Activated T-cell treated with anti-CD3 and anti-CD28 coated beads, Interleukin-2, amount 50 U/mL, for 4 hours (primary cell): ENCODE results near the gene DIS3L2. TPM values are rescaled to one million over a fixed set of nuclear protein-coding genes. Genes with fewer than 3 reads are reported as not detected.
"Not testable (repeated sequence)": the region's sequence is repeated elsewhere in the genome, so short reads cannot be mapped to it uniquely, and the experiment has no call there.

Experiments used
- ATAC-seq, 2 donors: fragments of 200-7000 bp; cut with Tn5 transposase; one replicate each; pipeline ENCODE4 v1.10.0; 2021
- DNase-seq: peaks from one replicate; pipeline ENCODE4 v3.0.0-alpha.2; 2020
- H3K27me3 Mint-ChIP-seq: one replicate; pipeline ENCODE4 v1.8.0; 2021; ENCODE audit warnings: low read depth, mixed read lengths
- H3K36me3 Mint-ChIP-seq: one replicate; pipeline ENCODE4 v1.8.0; 2022; ENCODE audit warnings: mixed read lengths; ENCODE audit not compliant: insufficient read depth
- H3K4me1 Mint-ChIP-seq: one replicate; pipeline ENCODE4 v1.8.0; 2021; ENCODE audit warnings: low read depth, mixed read lengths
- H3K4me3 Mint-ChIP-seq: one replicate; pipeline ENCODE4 v1.8.0; 2021; ENCODE audit warnings: mild to moderate bottlenecking, moderate library complexity, mixed read lengths
- H3K9me3 Mint-ChIP-seq: one replicate; pipeline ENCODE4 v1.8.0; 2021; ENCODE audit warnings: mixed read lengths
- total RNA-seq, 3 donors: library from RNA; stranded (reverse); gene quantifications; one replicate each; pipeline ENCODE4 v1.2.1, GENCODE V29; 2021

The DIS3L2 gene
- total RNA-seq, 3 donors from 2014 or later: 38.5 to 43.7 (median 41.4) TPM

DNA sequence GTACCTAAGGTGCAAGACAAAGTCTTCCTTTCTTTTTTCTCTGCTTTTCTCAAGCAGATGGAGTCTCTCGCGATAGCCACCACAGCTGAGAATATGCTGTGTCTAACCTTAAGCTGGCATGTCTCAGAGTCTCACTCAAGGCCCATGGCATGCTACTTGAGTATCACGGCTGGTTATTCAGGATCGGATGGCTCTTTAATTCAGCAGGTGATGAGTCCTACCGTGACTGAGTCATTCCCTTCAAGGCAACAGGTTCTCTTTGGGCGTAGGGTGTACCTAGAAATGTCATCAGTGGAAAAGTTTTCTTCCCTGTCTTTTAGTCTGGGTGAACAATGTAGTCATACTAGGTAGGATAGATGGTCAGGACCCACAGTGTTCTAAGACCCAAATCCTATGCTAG lies 136.2 kb downstream of the DIS3L2 start:
- H3K27me3 Mint-ChIP-seq: no peaks in the 10 kb centered on the region
- peaks cover 64% of the 10 kb centered on the region for H3K36me3 Mint-ChIP-seq
- DNase-seq: no peak
- peaks cover 7% of the 10 kb centered on the region for H3K4me1 Mint-ChIP-seq
- peaks cover 34% of the 10 kb centered on the region for H3K9me3 Mint-ChIP-seq
- no peak for ATAC-seq
- H3K4me3 Mint-ChIP-seq: no peak overlapping the region

- peaks cover 37% of the 10 kb centered on the region for H3K36me3 Mint-ChIP-seq
- H3K9me3 Mint-ChIP-seq: no peaks in the 10 kb centered on the region
- no peak for ATAC-seq
- H3K4me1 Mint-ChIP-seq: peaks cover 6% of the 10 kb centered on the region
- H3K27me3 Mint-ChIP-seq: no peaks in the 10 kb centered on the region
- H3K4me3 Mint-ChIP-seq: no peak overlapping the region
- DNase-seq: no peak
Measured at GRCh38 chr2:232102380-232102779, 140.9 kb downstream of the DIS3L2 start.

DNA sequence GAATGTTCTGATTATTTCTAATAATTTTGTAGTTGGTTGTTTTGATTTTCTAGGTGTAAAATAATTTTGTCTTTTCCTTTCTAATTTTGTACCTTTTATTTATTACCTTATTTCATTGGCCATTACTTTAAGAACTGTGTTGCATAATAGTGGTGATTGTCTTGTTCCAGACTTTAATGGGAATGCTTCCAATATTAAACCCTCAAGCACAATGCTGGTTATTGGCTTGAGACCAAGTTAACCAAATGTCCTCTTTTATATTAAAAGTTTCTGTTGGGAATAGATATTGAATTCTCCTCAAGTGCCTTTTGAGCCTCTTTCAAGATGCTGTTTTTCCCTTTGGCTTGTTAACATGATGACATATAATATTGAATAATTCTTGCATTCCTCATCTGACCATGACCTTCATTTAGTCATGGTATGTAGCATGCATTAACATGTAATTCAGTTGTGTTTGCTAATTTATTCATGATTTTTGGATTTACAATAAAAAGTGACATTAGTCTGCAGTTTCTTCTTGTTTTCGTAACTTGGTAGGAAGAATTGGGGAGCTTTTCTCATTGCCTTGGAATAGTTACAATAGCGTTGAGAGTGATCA lies 141.7 kb downstream of the DIS3L2 start:
- Mint-ChIP-seq H3K4me3 (no peak overlapping the region), H3K9me3 (no peaks in the 10 kb centered on the region), H3K27me3 (no peaks in the 10 kb centered on the region), H3K4me1 (peaks cover 2% of the 10 kb centered on the region), H3K36me3 (peaks cover 29% of the 10 kb centered on the region)
- DNase-seq (no peak), ATAC-seq (no peak)

GRCh38 chr2:232104076-232104646 lies 142.6 kb downstream of the DIS3L2 start:
- peaks cover 2% of the 10 kb centered on the region for H3K4me1 Mint-ChIP-seq
- no peak overlapping the region for H3K4me3 Mint-ChIP-seq
- peaks cover 25% of the 10 kb centered on the region for H3K36me3 Mint-ChIP-seq
- no peaks in the 10 kb centered on the region for H3K9me3 Mint-ChIP-seq
- no peaks in the 10 kb centered on the region for H3K27me3 Mint-ChIP-seq
- DNase-seq (no peak), ATAC-seq (no peak)

DNA sequence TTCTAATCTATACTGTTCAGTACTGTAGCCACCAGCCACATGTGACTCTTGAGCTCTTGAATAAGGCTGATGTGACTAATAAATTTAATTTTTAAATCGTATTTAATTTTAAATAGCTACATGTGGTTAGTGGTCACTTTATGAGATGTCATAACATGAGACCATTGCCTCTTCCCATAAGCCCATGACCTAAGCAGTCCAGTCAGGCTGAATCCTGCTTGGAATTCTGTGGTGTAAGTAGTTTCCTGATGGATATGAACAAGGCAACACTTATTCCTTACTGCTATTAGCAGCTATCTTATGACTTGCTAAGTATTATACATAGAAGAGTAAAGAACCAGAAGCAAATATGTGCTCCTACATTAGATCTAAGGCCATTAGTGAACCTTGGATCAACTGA lies 150.0 kb downstream of the DIS3L2 start:
- Mint-ChIP-seq H3K27me3 (no peaks in the 10 kb centered on the region), H3K4me3 (no peak overlapping the region), H3K9me3 (peaks cover 4% of the 10 kb centered on the region), H3K36me3 (peaks cover 21% of the 10 kb centered on the region), H3K4me1 (peaks cover 18% of the 10 kb centered on the region)
- DNase-seq: no peak
- no peak for ATAC-seq

GRCh38 chr2:232113821-232114220 lies 152.3 kb downstream of the DIS3L2 start:
- Mint-ChIP-seq H3K9me3 (peaks cover 4% of the 10 kb centered on the region), H3K4me3 (no peak overlapping the region), H3K36me3 (peaks cover 16% of the 10 kb centered on the region), H3K27me3 (no peaks in the 10 kb centered on the region), H3K4me1 (peaks cover 18% of the 10 kb centered on the region)
- ATAC-seq (peak in 1 of 2 donors; percentile 63), DNase-seq (no peak)

DNA sequence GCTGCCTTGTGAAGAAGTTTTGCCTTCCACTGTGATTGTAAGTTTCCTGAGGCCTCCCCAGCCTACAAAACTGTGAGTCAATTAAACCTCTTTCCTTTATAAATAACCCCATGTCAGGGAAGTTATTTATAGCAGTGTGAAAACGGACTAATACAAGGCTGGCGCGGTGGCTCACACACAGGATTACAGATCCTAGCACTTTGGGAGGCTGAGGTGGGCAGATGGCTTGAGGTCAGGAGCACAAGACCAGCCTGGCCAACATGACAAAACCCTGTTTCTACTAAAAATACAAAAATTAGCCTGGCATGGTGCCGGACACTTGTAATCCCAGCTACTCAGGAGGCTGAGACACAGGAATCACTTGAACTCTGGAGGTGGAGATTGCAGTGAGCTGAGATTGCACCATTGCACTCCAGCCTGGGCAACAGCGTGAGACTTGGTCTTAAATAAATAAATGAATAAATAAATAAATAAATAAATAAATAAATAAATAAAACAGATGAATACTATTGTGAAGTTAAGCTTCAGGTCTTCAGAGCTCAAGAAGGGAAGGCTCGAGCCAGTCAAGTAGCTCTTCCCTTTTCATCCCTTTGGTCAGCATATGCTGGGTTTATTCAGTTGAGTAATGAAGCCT lies 154.3 kb downstream of the DIS3L2 start:
- H3K4me1 Mint-ChIP-seq: peaks cover 18% of the 10 kb centered on the region
- peaks cover 21% of the 10 kb centered on the region for H3K36me3 Mint-ChIP-seq
- not testable (repeated sequence) for ATAC-seq, H3K9me3 Mint-ChIP-seq, H3K4me3 Mint-ChIP-seq, DNase-seq, H3K27me3 Mint-ChIP-seq

DNA sequence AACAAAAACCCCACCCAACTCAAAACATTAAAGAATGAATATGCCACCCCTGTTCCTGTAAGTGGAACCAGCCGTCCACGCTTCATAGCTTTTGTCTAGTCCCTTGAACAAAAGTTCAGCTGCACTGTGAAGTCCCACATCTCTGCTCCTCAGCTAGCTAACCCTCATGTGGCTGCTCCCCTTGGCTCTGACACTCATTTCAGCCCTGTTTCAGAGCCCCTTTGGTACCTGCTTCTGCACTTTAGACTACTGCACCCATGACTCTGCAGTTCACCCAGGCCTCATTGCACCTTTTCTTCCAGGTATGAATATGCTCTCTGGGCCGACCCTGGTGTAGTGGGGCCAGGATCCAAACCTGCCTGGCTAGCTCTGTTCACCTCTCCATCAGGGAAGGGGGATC lies 155.3 kb downstream of the DIS3L2 start:
- peaks cover 4% of the 10 kb centered on the region for H3K9me3 Mint-ChIP-seq
- ATAC-seq (no peak), DNase-seq (no peak)
- H3K4me3 Mint-ChIP-seq: no peak overlapping the region
- H3K4me1 Mint-ChIP-seq: peaks cover 16% of the 10 kb centered on the region
- H3K27me3 Mint-ChIP-seq: no peaks in the 10 kb centered on the region
- H3K36me3 Mint-ChIP-seq: peaks cover 22% of the 10 kb centered on the region

- H3K4me1 Mint-ChIP-seq: peaks cover 14% of the 10 kb centered on the region
- H3K4me3 Mint-ChIP-seq: no peak overlapping the region
- peaks cover 17% of the 10 kb centered on the region for H3K36me3 Mint-ChIP-seq
- no peaks in the 10 kb centered on the region for H3K27me3 Mint-ChIP-seq
- DNase-seq: no peak
- peaks cover 4% of the 10 kb centered on the region for H3K9me3 Mint-ChIP-seq
- no peak for ATAC-seq
Measured at GRCh38 chr2:232117413-232117812, 155.9 kb downstream of the DIS3L2 start.

DNA sequence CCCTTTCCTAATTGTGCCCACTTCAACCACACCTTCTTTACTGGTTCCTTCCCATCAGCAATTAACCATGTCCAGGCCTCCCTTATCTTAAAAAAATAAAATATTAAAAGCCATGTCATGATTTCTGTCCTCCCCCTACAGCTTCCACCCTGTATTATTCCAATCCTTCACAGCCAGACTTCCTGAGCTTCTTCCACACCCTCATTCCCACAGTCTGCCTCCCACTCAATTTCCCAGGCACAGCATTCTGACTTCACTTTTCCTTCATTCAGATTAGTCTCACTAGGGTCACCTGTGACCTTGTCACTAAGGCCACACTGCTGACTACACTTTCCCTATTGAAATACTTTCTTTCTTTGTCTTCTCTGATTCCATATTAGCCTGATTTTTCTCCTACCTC lies 159.4 kb downstream of the DIS3L2 start:
- no peak for ATAC-seq
- no peak for DNase-seq
- H3K9me3 Mint-ChIP-seq: no peaks in the 10 kb centered on the region
- H3K4me3 Mint-ChIP-seq: no peak overlapping the region
- H3K27me3 Mint-ChIP-seq: no peaks in the 10 kb centered on the region
- peaks cover 15% of the 10 kb centered on the region for H3K36me3 Mint-ChIP-seq
- peaks cover 7% of the 10 kb centered on the region for H3K4me1 Mint-ChIP-seq

- no peak for DNase-seq
- peaks cover 7% of the 10 kb centered on the region for H3K4me1 Mint-ChIP-seq
- ATAC-seq: no peak
- no peak overlapping the region for H3K4me3 Mint-ChIP-seq
- no peaks in the 10 kb centered on the region for H3K27me3 Mint-ChIP-seq
- H3K9me3 Mint-ChIP-seq: no peaks in the 10 kb centered on the region
- peaks cover 19% of the 10 kb centered on the region for H3K36me3 Mint-ChIP-seq
Measured at GRCh38 chr2:232124309-232124708, 162.8 kb downstream of the DIS3L2 start.

DNA sequence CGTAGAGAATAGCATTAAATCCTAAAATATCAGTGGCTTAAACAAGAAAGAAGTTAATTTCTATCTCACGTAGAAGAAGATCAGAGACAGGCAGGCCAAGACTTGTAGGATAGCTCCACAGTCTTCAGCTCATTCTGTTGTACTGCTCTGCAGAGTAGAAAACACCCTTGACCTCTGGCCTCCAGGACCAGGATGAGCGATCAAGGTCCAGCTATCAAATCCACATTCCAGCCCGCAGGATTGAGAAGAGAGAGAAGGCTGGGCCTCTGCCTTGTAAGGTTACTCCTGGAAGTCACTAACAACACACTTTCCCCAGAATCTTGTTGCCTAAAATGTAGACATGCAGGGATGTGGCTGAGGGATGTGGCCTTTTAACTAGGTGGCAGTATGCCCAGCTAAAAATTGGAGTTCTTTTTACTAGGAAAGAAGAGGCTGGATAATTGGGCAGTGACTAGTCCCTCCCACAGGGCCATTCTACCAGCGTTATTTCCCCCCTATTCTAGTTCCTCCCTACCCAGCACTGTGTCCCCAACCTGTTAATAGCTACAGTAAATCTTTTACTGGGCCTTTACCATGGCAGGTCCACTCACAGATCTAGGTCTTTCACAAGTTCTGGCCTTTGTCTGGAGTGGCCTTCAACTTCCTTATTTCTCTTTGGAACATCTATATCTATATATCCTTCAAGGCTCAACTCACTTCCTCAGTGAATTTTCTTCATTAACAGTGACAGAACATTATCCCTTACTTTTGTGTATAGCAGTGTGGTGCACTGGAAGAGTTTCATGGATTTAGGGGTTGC lies 165.0 kb downstream of the DIS3L2 start:
- H3K9me3 Mint-ChIP-seq: no peaks in the 10 kb centered on the region
- no peaks in the 10 kb centered on the region for H3K27me3 Mint-ChIP-seq
- DNase-seq (no peak), ATAC-seq (no peak)
- H3K4me1 Mint-ChIP-seq: peaks cover 7% of the 10 kb centered on the region
- no peak overlapping the region for H3K4me3 Mint-ChIP-seq
- peaks cover 21% of the 10 kb centered on the region for H3K36me3 Mint-ChIP-seq

- H3K36me3 Mint-ChIP-seq: peaks cover 33% of the 10 kb centered on the region
- no peaks in the 10 kb centered on the region for H3K27me3 Mint-ChIP-seq
- H3K9me3 Mint-ChIP-seq: no peaks in the 10 kb centered on the region
- no peak for ATAC-seq
- DNase-seq: no peak
- H3K4me3 Mint-ChIP-seq: no peak overlapping the region
- H3K4me1 Mint-ChIP-seq: no peaks in the 10 kb centered on the region
Measured at GRCh38 chr2:232129483-232129882, 168.0 kb downstream of the DIS3L2 start.

- DNase-seq (no peak), ATAC-seq (no peak)
- H3K4me1 Mint-ChIP-seq: peaks cover 11% of the 10 kb centered on the region
- H3K36me3 Mint-ChIP-seq: peaks cover 32% of the 10 kb centered on the region
- no peak overlapping the region for H3K4me3 Mint-ChIP-seq
- no peaks in the 10 kb centered on the region for H3K9me3 Mint-ChIP-seq
- H3K27me3 Mint-ChIP-seq: no peaks in the 10 kb centered on the region
Measured at GRCh38 chr2:232132181-232132580, 170.7 kb downstream of the DIS3L2 start.
